Measurements from ENCODE around the gene ANKZF1.
A peak's percentile ranks its signal among the peaks of the same experiment; 100 is the strongest.
"Not testable (repeated sequence)": the region's sequence is repeated elsewhere in the genome, so short reads cannot be mapped to it uniquely, and the experiment has no call there.

The ANKZF1 gene

GRCh38 chr2:219230059-219230540, 494 bp downstream of the ANKZF1 start:
- peak; percentile 30 for DNase-seq

- no peak for DNase-seq
These were observed 4.7 kb downstream of the ANKZF1 start for GRCh38 chr2:219234331-219234730.

GRCh38 chr2:219243291-219243761, 13.7 kb downstream of the ANKZF1 start:
- no peak for DNase-seq

- no peak for DNase-seq
These were observed 15.2 kb downstream of the ANKZF1 start for GRCh38 chr2:219244789-219245147.

- DNase-seq: peak; percentile 82
These were observed 15.7 kb downstream of the ANKZF1 start, which contains the start of the genes GLB1L and STK16 for GRCh38 chr2:219245148-219245898. GLB1L (minus strand) TSS chr2:219245444; CDS start chr2:219243573, 1,871 bp downstream. STK16 (plus strand) TSS chr2:219245479; CDS start chr2:219246000, 521 bp downstream.

- DNase-seq: no peak
These were observed 16.3 kb downstream of the ANKZF1 start for GRCh38 chr2:219245899-219246230.

GRCh38 chr2:219246559-219246958, 17.0 kb downstream of the ANKZF1 start:
- DNase-seq: no peak

GRCh38 chr2:219247678-219248642, 18.4 kb downstream of the ANKZF1 start:
- peak; percentile 49 for DNase-seq

- no peak for DNase-seq
These were observed 19.2 kb downstream of the ANKZF1 start for GRCh38 chr2:219248845-219249202.

- peak; percentile 35 for DNase-seq
These were observed 19.8 kb downstream of the ANKZF1 start for GRCh38 chr2:219249203-219249980.

GRCh38 chr2:219250049-219250781, 20.6 kb downstream of the ANKZF1 start:
- no peak for DNase-seq

GRCh38 chr2:219251656-219252055, 22.1 kb downstream of the ANKZF1 start:
- no peak for DNase-seq

GRCh38 chr2:219252084-219252483, 22.5 kb downstream of the ANKZF1 start:
- no peak for DNase-seq

- DNase-seq: no peak
These were observed 22.9 kb downstream of the ANKZF1 start for GRCh38 chr2:219252570-219252899.

- peak; percentile 42 for DNase-seq
These were observed 23.5 kb downstream of the ANKZF1 start, which contains the start of gene TUBA4B for GRCh38 chr2:219252900-219253752. TUBA4B (plus strand) TSS chr2:219253243; CDS start chr2:219253408, 165 bp downstream.

- DNase-seq: peak; percentile 88
These were observed 24.4 kb downstream of the ANKZF1 start, which contains the start of gene TUBA4A for GRCh38 chr2:219253753-219254589. TUBA4A (minus strand) TSS chr2:219253918; CDS start chr2:219253858, 60 bp downstream.

- no peak for DNase-seq
These were observed 25.1 kb downstream of the ANKZF1 start for GRCh38 chr2:219254590-219255201.

- not testable (repeated sequence) for DNase-seq
These were observed 29.3 kb downstream of the ANKZF1 start for GRCh38 chr2:219258942-219259341.
